CD14-positive monocyte (primary cell): Measurements from ENCODE around the gene PHLPP1. TPM values are rescaled to one million over a fixed set of nuclear protein-coding genes. Genes with fewer than 3 reads are reported as not detected.

ENCODE experiments used
- DNase-seq, 3 donors: peaks; one replicate each; pipeline ENCODE4 v3.0.0-alpha.2; 2011 to 2022
- H2AFZ ChIP-seq: 2 replicates; pipeline ENCODE4 v1.6.0; 2012; ENCODE audit warnings: mild to moderate bottlenecking, low read depth, low read length, inconsistent platforms; ENCODE audit not compliant: insufficient read depth, poor library complexity, severe bottlenecking
- H3K27ac ChIP-seq, 2 donors: 1 replicate in 1 of 2; 2 replicates in 1 of 2; pipeline ENCODE4 v1.5.1; 2012 to 2013; ENCODE audit warnings: low read length in 2 of 2, control low read depth in 1 of 2, inconsistent platforms in 1 of 2, low read depth in 1 of 2, mild to moderate bottlenecking in 1 of 2
- H3K27me3 ChIP-seq, 2 donors: one replicate each; pipeline versions ENCODE4 v1.6.0 to v1.6.1; 2011 to 2013; ENCODE audit warnings: low read length in 2 of 2; ENCODE audit not compliant: control insufficient read depth in 2 of 2, insufficient read depth in 2 of 2
- H3K36me3 ChIP-seq, 2 donors: replicated peaks in 1 of 2; 1 replicate in 1 of 2; 2 replicates in 1 of 2; pipeline versions ENCODE4 v1.5.1 to v1.6.1; 2012 to 2013; ENCODE audit warnings: low read length in 2 of 2, control low read depth in 1 of 2, inconsistent platforms in 1 of 2, mild to moderate bottlenecking in 1 of 2; ENCODE audit not compliant: insufficient read depth in 2 of 2, control insufficient read depth in 1 of 2
- H3K4me1 ChIP-seq, 2 donors: 1 replicate in 1 of 2; 2 replicates in 1 of 2; pipeline versions ENCODE4 v1.5.1 to v1.6.1; 2012 to 2013; ENCODE audit warnings: low read length in 2 of 2, control low read depth in 1 of 2, inconsistent platforms in 1 of 2, mild to moderate bottlenecking in 1 of 2, moderate library complexity in 1 of 2; ENCODE audit not compliant: insufficient read depth in 2 of 2, control insufficient read depth in 1 of 2
- H3K4me2 ChIP-seq: replicated peaks from 2 replicates; pipeline ENCODE3; 2012; ENCODE audit warnings: low read length, moderate library complexity, mild to moderate bottlenecking; ENCODE audit not compliant: poor library complexity, severe bottlenecking; ENCODE audit errors: extremely low read depth
- H3K4me3 ChIP-seq, 3 experiments: fragments of 200-600 bp in 1 of 3; sonication (generic) in 1 of 3; replicated peaks in 1 of 3; 1 replicate in 2 of 3; 2 replicates in 1 of 3; pipeline ENCODE4 v1.5.1; 2011 to 2013; ENCODE audit warnings: low read length in 3 of 3, mild to moderate bottlenecking in 3 of 3, control low read depth in 2 of 3, low read depth in 2 of 3, inconsistent platforms in 1 of 3, moderate library complexity in 1 of 3
- H3K79me2 ChIP-seq: 2 replicates; pipeline ENCODE4 v1.6.0; 2012; ENCODE audit warnings: mild to moderate bottlenecking, control low read depth, inconsistent platforms, low read length, moderate library complexity; ENCODE audit not compliant: insufficient read depth
- H3K9ac ChIP-seq: 2 replicates; pipeline ENCODE4 v1.6.0; 2017; ENCODE audit warnings: low read length, mild to moderate bottlenecking; ENCODE audit not compliant: insufficient read depth, poor library complexity, severe bottlenecking
- H3K9me3 ChIP-seq, 2 donors: replicated peaks in 1 of 2; 1 replicate in 1 of 2; 2 replicates in 1 of 2; pipeline versions ENCODE4 v1.5.1 to v1.6.1; 2012 to 2013; ENCODE audit warnings: low read length in 2 of 2, control low read depth in 1 of 2; ENCODE audit not compliant: control insufficient read depth in 1 of 2, insufficient read depth in 1 of 2
- H4K20me1 ChIP-seq: 2 replicates; pipeline ENCODE4 v1.6.0; 2012; ENCODE audit warnings: mild to moderate bottlenecking, low read length, control low read depth, moderate library complexity; ENCODE audit not compliant: insufficient read depth
- H3K27ac Mint-ChIP-seq, 7 donors: one replicate each; pipeline ENCODE4 v1.8.0; 2020; ENCODE audit warnings: mild to moderate bottlenecking in 7 of 7, mixed read lengths in 7 of 7, moderate library complexity in 6 of 7, inconsistent platforms in 2 of 7
- H3K27me3 Mint-ChIP-seq, 3 donors: one replicate each; pipeline ENCODE4 v1.8.0; 2021 to 2022; ENCODE audit warnings: low read depth in 3 of 3, mild to moderate bottlenecking in 3 of 3, mixed read lengths in 3 of 3, moderate library complexity in 3 of 3, inconsistent platforms in 1 of 3
- H3K36me3 Mint-ChIP-seq, 2 donors: one replicate each; pipeline ENCODE4 v1.8.0; 2020; ENCODE audit warnings: mixed read lengths in 2 of 2, inconsistent platforms in 1 of 2, mild to moderate bottlenecking in 1 of 2
- H3K4me1 Mint-ChIP-seq: one replicate; pipeline ENCODE4 v1.8.0; 2020; ENCODE audit warnings: mild to moderate bottlenecking, mixed read lengths
- H3K4me3 Mint-ChIP-seq, 2 donors: one replicate each; pipeline ENCODE4 v1.8.0; 2020; ENCODE audit warnings: mild to moderate bottlenecking in 2 of 2, mixed read lengths in 2 of 2, moderate library complexity in 1 of 2
- H3K9me3 Mint-ChIP-seq, 7 donors: one replicate each; pipeline ENCODE4 v1.8.0; 2020 to 2022; ENCODE audit warnings: mixed read lengths in 7 of 7, mild to moderate bottlenecking in 6 of 7, moderate library complexity in 6 of 7, inconsistent platforms in 2 of 7
- WGBS: methylation state at CpG from one replicate; pipeline ENCODE4 v1.1.5; 2013; ENCODE audit warnings: missing lambda C conversion rate; ENCODE audit not compliant: insufficient coverage; 5-methylcytosine and 5-hydroxymethylcytosine counted together
- intact Hi-C, 2 donors: fragments of 100-400 bp; cut with micrococcal nuclease; formaldehyde crosslinking; loops; one replicate each; pipeline versions ENCODE4 v1.15.0 to v1.15.1; 2023
- polyA plus RNA-seq, 3 donors: library from polyadenylated mRNA; depleted of rRNA in 1 of 3; unstranded in 2 of 3; stranded (reverse) in 1 of 3; fragments of 300-500 nt in 2 of 3; fragments of >200 nt in 1 of 3; fragmentation: Illumina TruSeq in 2 of 3; gene quantifications; 1 replicate in 2 of 3; 2 replicates in 1 of 3; pipeline ENCODE4 v1.2.3, GENCODE V29; 2012 to 2021
- TF ChIP-seq, protein P1 (sequence below): fragments of 200-600 bp; IDR thresholded peaks from one replicate; pipeline ENCODE4 v1.8.0; 2022; ENCODE audit warnings: antibody characterized with exemption, mild to moderate bottlenecking

The PHLPP1 gene
- polyA plus RNA-seq, 3 donors, result 0.04 to 2.0 (median 0.55) TPM

DNA sequence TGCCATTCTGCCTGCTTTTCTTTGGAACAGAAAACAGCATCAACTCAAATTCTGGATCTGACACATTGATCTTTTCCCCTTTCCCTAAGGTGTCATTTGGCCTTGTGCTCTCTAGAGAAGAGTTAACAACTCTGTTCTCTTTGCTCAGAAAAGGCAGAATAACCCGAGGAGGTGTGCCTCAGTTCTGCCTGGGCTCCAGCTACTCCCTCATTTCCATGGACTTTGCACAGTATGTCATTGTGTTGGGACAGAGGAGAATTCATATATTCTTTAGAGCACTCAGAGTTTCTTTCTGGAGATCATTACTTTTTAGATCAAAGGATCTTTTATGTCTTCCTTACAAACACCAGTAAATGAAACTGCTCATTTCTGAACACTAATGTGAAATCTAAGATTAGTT lies 249.1 kb downstream of the PHLPP1 start:
- no peak overlapping the region for H3K27ac ChIP-seq
- H3K79me2 ChIP-seq, result no peaks in the 10 kb centered on the region
- H3K27ac Mint-ChIP-seq, result no peak overlapping the region
- no peaks in the 10 kb centered on the region for H3K27me3 ChIP-seq
- H3K4me3 ChIP-seq, result no peak overlapping the region
- TF ChIP-seq, protein P1, sequence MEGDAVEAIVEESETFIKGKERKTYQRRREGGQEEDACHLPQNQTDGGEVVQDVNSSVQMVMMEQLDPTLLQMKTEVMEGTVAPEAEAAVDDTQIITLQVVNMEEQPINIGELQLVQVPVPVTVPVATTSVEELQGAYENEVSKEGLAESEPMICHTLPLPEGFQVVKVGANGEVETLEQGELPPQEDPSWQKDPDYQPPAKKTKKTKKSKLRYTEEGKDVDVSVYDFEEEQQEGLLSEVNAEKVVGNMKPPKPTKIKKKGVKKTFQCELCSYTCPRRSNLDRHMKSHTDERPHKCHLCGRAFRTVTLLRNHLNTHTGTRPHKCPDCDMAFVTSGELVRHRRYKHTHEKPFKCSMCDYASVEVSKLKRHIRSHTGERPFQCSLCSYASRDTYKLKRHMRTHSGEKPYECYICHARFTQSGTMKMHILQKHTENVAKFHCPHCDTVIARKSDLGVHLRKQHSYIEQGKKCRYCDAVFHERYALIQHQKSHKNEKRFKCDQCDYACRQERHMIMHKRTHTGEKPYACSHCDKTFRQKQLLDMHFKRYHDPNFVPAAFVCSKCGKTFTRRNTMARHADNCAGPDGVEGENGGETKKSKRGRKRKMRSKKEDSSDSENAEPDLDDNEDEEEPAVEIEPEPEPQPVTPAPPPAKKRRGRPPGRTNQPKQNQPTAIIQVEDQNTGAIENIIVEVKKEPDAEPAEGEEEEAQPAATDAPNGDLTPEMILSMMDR, result no peak
- H2AFZ ChIP-seq, result no peak overlapping the region
- H3K9me3 ChIP-seq, result no peaks in the 10 kb centered on the region
- no peaks in the 10 kb centered on the region for H3K4me1 ChIP-seq
- DNase-seq, result no peak
- no peak overlapping the region for H3K4me2 ChIP-seq
- no CpG with 5 or more reads among the region's 1 CpG for WGBS
- no peaks in the 10 kb centered on the region for H3K9me3 Mint-ChIP-seq
- intact Hi-C loops, result loop anchor here in 1 of 2 donors (5.0 kb wide), 1 partner anchor 247 kb away; the partner anchor contains the start of gene PHLPP1
- no peak overlapping the region for H3K4me3 Mint-ChIP-seq
- peaks cover 15 to 18% of the 10 kb centered on the region in 2 donors for H3K36me3 Mint-ChIP-seq
- no peaks in the 10 kb centered on the region for H4K20me1 ChIP-seq
- peaks cover 0 to 11% of the 10 kb centered on the region in 2 donors for H3K36me3 ChIP-seq
- H3K27me3 Mint-ChIP-seq, result peaks cover 0 to 3% (median 0%) of the 10 kb centered on the region in 3 donors
- H3K4me1 Mint-ChIP-seq, result no peaks in the 10 kb centered on the region
- H3K9ac ChIP-seq, result no peak overlapping the region

DNA sequence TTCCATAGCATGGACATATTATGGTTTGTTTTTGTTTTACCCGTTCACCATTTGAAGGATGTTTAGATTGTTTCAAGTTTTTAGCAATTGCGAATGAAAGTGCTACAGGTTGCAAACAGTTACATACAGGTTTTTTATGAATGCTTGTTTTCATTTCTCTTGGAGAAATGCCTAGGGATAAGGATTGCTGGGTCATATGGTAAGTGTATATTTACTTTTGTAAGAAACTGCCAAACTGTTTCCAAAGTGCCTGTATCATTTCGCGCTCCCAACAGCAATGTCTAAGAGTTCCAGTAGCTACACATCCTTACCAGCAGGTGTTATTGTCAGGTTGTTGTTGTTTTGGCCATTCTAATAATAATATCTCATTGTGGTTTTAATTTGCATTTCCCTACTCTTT lies 251.7 kb downstream of the PHLPP1 start:
- Mint-ChIP-seq H3K36me3 (peaks cover 21 to 24% of the 10 kb centered on the region in 2 donors), H3K4me3 (no peak overlapping the region), H3K27ac (no peak overlapping the region), H3K9me3 (no peaks in the 10 kb centered on the region), H3K4me1 (no peaks in the 10 kb centered on the region), H3K27me3 (peaks cover 0 to 3% (median 2%) of the 10 kb centered on the region in 3 donors)
- Histone ChIP-seq H3K4me1 (no peaks in the 10 kb centered on the region), H3K4me3 (no peak overlapping the region), H3K36me3 (peaks cover 0 to 11% of the 10 kb centered on the region in 2 donors), H3K27ac (no peak overlapping the region), H3K79me2 (no peaks in the 10 kb centered on the region), H3K9me3 (no peaks in the 10 kb centered on the region), H3K4me2 (no peak overlapping the region), H3K9ac (no peak overlapping the region), H3K27me3 (no peaks in the 10 kb centered on the region), H4K20me1 (no peaks in the 10 kb centered on the region), H2AFZ (no peak overlapping the region)
- WGBS, result 100% methylated on average over 2 of the region's 4 CpGs
- no peak for DNase-seq
- intact Hi-C loops, result no loop called here
- TF ChIP-seq, protein P1, result no peak
